Esophagus (tissue), 2 donors: ENCODE results near the gene COLEC11. TPM values are rescaled to one million over a fixed set of nuclear protein-coding genes. Genes with fewer than 3 reads are reported as not detected.

Source experiments
- H3K27ac ChIP-seq, 2 donors: one replicate each; pipeline ENCODE4 v1.5.1; 2013; ENCODE audit warnings: low read depth in 2 of 2, mild to moderate bottlenecking in 2 of 2, inconsistent platforms in 1 of 2, low read length in 1 of 2, moderate library complexity in 1 of 2
- H3K27me3 ChIP-seq, 2 donors: one replicate each; pipeline ENCODE4 v1.6.1; 2013; ENCODE audit warnings: low read length in 2 of 2, control low read depth in 1 of 2, mild to moderate bottlenecking in 1 of 2; ENCODE audit not compliant: insufficient read depth in 2 of 2, control insufficient read depth in 1 of 2
- H3K36me3 ChIP-seq, 2 donors: one replicate each; pipeline ENCODE4 v1.6.1; 2013; ENCODE audit warnings: low read length in 1 of 2; ENCODE audit not compliant: control insufficient read depth in 2 of 2, insufficient read depth in 2 of 2
- H3K4me1 ChIP-seq, 2 donors: one replicate each; pipeline ENCODE4 v1.6.1; 2013; ENCODE audit warnings: low read length in 1 of 2; ENCODE audit not compliant: control insufficient read depth in 2 of 2, insufficient read depth in 2 of 2
- H3K4me3 ChIP-seq, 2 donors: one replicate each; pipeline ENCODE4 v1.5.1; 2013; ENCODE audit warnings: low read length in 2 of 2, mild to moderate bottlenecking in 2 of 2, low read depth in 1 of 2, moderate library complexity in 1 of 2
- H3K9me3 ChIP-seq, 2 donors: one replicate each; pipeline ENCODE4 v1.6.1; 2013; ENCODE audit warnings: mild to moderate bottlenecking in 2 of 2, low read depth in 1 of 2, low read length in 1 of 2, moderate library complexity in 1 of 2; ENCODE audit not compliant: control insufficient read depth in 2 of 2, insufficient read depth in 1 of 2
- WGBS, 2 donors: extraction: QIAGEN DNeasy Blood & Tissue Kit; methylation state at CpG; one replicate each; pipeline ENCODE4 v1.1.7; 2013; 5-methylcytosine and 5-hydroxymethylcytosine counted together
- polyA plus RNA-seq, 2 donors: library from polyadenylated mRNA; stranded (reverse); fragments of 200-250 nt; gene quantifications; one replicate each; pipeline ENCODE4 v1.2.3, GENCODE V29; 2013
- donor health status: healthy with polysubstance abuse.
- donor health status: Bipolar disorder and iron deficiency.

COLEC11 gene
- polyA plus RNA-seq = 1 to 10 TPM in 1 of 2 donors, under 1 TPM in 1; 0.43 to 1.3 TPM

DNA sequence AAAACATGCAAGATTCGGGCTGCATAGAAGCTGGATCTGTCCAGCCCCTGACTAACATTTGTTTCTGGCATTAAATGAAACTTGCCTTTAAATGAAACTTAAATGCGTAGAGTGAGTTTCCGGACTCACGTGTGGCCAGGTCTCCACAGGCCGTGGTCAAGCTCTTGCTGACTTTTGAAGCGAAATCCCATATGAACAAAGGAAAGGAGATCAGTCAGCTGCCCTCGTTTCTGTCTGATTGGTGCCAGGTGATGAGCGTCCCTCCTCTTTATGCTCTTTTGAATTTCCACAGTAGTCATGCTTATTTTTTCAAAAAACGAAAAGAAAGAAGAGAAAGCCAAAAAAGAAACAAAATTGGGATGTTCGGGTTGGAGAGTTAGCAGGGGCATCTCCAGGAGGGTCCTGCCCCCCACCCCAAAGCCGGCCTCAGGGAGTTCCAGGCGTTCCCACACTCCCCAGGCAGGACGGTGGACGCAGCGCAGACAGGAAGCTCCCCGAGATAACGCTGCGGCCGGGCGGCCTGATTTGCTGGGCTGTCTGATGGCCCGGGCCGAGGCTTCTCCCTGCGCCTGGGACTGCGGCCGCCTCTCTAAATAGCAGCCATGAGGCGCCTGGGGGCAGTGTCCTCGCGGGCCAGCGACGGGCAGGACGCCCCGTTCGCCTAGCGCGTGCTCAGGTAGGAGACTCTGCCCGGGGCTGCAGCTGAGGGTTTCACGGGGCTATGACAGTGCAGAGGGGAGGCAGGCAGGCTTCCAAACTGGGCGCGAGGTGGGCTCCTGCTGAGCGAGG lies at the start of gene COLEC11:
TSS of gene COLEC11 (plus strand) at position 620 of the 789 bp plus-strand sequence. CDS start 9,229 bp downstream, outside the sequence.
- WGBS, 2 donors = 52 to 55% methylated on average over 36 to 40 of the region's 40 CpGs
- no peak within 1 kb of the TSS for H3K27ac ChIP-seq
- H3K9me3 ChIP-seq = no peaks in the 10 kb centered on the region
- no peak within 1 kb of the TSS for H3K4me3 ChIP-seq
- no peaks in the 10 kb centered on the region for H3K4me1 ChIP-seq
- H3K27me3 ChIP-seq = no peaks in the 10 kb centered on the region
- no peaks in the 10 kb centered on the region for H3K36me3 ChIP-seq

DNA sequence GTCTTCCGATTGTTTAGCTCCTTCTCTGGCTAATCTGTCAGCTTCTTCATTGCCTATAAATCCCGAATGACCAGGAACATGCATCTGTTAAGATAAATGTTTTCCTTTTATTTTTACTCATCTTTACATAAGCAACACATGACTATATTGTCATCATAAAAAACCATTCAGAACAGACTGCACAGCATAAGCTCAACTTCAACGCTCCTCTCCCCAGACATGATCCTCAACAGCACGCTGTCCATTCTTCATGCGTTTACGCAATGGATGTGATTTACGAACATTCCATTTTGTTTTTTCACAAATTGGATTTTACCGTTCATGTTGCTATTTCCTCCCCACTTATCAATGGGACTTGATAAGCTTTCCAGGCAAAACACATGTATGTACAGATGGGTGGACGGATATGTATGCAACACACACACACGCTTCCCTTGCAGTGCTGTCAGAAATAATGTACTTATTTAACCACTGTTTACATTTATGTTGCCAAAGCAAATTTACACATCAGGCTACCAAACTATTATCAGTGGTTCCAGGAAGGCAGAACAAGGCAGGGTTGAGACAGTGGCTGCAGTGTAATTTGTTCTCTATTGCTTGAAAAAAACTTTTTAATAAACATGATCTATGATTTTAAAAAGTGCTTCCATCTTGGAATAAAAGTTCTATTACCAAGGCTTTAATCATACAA lies 49.0 kb upstream of the COLEC11 start:
- Histone ChIP-seq H3K9me3 (no peaks in the 10 kb centered on the region), H3K27ac (no peak overlapping the region), H3K27me3 (no peaks in the 10 kb centered on the region), H3K4me1 (no peaks in the 10 kb centered on the region), H3K4me3 (no peak overlapping the region), H3K36me3 (peaks cover 13 to 29% of the 10 kb centered on the region in 2 donors)
- WGBS, 2 donors = 83 to 90% methylated on average over 10 of the region's 10 CpGs

DNA sequence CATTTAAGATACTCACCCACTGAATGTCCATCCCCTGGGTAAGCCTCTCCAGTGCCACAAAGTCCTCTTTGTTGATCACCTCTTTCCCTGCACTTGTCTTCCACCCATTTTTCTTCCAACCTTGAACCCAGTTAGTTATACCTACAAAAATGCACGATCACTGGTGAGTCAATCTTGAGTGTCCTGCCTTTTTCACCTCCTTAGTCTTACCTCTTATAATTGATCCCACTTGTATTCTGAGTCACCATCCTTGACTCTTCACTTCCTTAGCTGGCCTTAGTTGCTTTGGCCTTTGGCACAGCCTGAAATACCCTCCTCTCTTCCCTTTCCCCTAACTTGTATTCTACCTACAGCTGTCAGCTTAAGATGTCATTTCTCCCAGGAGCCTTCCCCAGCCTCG lies 47.0 kb upstream of the COLEC11 start:
- H3K4me3 ChIP-seq = no peak overlapping the region
- no peaks in the 10 kb centered on the region for H3K27me3 ChIP-seq
- peaks cover 20 to 29% of the 10 kb centered on the region in 2 donors for H3K36me3 ChIP-seq
- 90 to 93% methylated on average over 2 of the region's 2 CpGs for WGBS, 2 donors
- no peak overlapping the region for H3K27ac ChIP-seq
- H3K9me3 ChIP-seq = no peaks in the 10 kb centered on the region
- H3K4me1 ChIP-seq = no peaks in the 10 kb centered on the region

DNA sequence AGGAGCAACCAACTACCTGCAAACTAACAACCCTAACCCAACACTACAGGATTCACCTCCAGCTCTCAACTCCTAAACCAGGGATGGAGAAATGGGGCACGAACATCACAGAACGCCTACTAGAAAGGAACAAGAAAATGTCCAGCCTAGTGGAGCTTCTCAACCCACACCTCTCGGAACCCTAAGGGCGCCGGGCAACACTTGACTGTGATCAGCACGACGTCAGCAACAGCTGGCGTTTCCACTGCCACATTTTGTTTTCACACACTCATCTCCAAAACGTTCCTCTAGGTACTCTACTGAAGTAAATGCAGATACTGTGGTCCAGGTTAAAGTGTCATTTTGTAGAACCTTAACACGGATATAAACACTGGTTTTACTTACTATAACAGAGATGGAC lies 41.0 kb upstream of the COLEC11 start:
- Histone ChIP-seq H3K36me3 (peaks cover 16 to 20% of the 10 kb centered on the region in 2 donors), H3K9me3 (no peaks in the 10 kb centered on the region), H3K27me3 (no peaks in the 10 kb centered on the region), H3K4me1 (peaks cover 0 to 3% of the 10 kb centered on the region in 2 donors), H3K27ac (no peak overlapping the region), H3K4me3 (no peak overlapping the region)
- WGBS, 2 donors = 91% methylated on average over 10 of the region's 10 CpGs

DNA sequence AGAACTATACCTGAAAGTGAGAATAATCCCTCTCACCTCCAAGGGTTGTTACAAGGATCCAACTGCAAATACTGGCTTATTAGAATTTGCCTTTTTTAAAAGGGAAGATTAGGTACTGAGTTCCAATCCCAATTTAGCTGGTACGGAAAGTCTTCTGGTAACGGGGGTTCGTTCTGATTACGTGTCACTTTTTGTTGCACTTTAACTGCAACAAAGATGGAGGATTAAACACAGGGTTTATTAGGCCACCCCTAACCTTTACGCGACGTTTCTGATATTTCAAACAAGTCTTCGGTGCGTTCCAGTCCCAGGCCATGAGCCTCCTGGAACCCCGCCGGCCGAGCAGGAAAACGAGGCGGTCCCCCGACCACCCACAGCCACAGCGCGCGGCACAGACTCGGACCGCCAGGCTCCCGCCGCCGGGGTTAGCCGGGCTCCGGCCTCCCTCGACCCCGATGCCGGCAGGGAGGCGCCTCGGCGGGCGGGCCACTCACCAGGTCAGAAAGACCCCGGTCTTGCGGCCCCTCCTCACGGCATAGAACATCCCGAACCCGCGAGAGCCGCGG lies 37.2 kb upstream of the COLEC11 start:
- WGBS, 2 donors = 0% methylated on average over 40 of the region's 40 CpGs
- Histone ChIP-seq H3K36me3 (peaks cover 5 to 7% of the 10 kb centered on the region in 2 donors), H3K9me3 (no peaks in the 10 kb centered on the region)

DNA sequence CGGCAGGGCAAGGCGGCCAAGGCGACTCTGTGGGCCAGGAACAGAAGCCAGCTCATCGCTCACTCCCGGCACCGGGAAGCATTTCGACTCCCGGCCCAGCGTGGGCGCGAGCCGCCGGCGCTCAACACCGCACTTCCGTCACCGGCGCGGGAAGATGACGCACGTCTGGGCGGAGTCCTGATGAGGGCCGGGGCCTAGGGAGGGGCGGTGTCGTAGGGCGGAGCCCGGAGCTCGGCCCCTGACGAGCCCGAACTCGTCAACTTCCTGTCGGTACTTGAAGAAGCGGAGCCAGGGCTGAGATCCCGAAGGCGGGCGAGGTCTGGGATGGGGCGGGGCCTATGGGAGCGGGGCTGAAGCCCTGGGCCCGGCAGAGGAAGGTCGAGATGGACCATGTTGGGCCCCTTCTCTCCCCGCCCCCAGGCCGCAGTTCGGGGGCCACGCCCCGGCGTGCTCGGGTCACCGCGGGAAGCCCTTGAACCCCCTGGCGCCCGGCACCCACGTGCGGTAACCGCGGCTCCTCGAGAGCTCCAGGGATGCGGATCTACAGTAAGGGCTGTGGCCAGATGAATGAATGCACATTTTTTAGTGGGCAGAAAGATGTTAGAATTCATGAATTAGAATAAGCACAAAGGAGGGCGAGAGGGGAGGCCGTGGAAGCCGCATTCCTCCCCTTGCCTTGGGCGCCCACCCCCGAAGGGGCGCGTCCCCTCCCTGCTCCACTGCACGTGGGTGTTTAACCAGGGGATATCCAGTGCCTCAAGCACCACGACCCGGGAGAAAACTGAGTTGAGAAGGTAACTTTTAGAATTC lies 36.5 kb upstream of the COLEC11 start, which contains the start of gene RNASEH1:
TSS of gene RNASEH1 (minus strand) at position 129 of the 810 bp plus-strand sequence. CDS start at position 56, 73 bp downstream.
- H3K27me3 ChIP-seq = no peaks in the 10 kb centered on the region
- H3K27ac ChIP-seq = peak within 1 kb of the TSS; percentile 97 to 98
- H3K4me3 ChIP-seq = peak within 1 kb of the TSS; percentile 97 to 100
- peaks cover 5 to 7% of the 10 kb centered on the region in 2 donors for H3K36me3 ChIP-seq
- no peaks in the 10 kb centered on the region for H3K9me3 ChIP-seq
- 0 to 2% methylated on average over 63 to 67 of the region's 67 CpGs for WGBS, 2 donors
- peaks cover 2 to 3% of the 10 kb centered on the region in 2 donors for H3K4me1 ChIP-seq

More for the DNA sequence above, 37.2 kb upstream of the COLEC11 start:
- Histone ChIP-seq H3K27ac (peak overlapping the region; percentile 97 to 98), H3K27me3 (no peaks in the 10 kb centered on the region), H3K4me3 (peak overlapping the region; percentile 97 to 100), H3K4me1 (peaks cover 2 to 3% of the 10 kb centered on the region in 2 donors)

DNA sequence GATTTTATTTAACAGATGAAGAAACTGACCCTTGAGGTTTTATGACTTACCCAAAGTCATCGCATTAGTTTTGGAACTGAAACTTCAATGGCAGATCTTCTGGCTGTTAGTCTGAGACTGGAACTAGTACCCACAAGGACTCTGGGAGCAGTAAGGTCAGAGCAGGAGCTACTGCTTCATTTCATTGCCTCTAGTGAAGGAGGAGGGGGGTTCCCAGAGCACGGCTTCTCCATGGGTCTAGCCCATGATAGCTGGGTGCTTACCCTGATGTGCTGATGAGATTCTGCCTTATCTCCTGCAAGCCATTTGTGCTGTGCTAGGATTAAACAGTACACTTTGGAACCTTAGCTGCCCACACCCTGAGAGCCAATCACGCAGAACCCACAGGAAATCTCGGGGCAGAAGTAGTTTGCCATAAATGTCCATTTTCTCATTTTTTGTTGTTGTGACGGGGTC lies 31.4 kb upstream of the COLEC11 start:
- Histone ChIP-seq H3K4me3 (no peak overlapping the region), H3K4me1 (peaks cover 2 to 3% of the 10 kb centered on the region in 2 donors), H3K27ac (no peak overlapping the region), H3K27me3 (no peaks in the 10 kb centered on the region), H3K36me3 (no peaks in the 10 kb centered on the region), H3K9me3 (no peaks in the 10 kb centered on the region)
- 90 to 92% methylated on average over 5 of the region's 5 CpGs for WGBS, 2 donors

DNA sequence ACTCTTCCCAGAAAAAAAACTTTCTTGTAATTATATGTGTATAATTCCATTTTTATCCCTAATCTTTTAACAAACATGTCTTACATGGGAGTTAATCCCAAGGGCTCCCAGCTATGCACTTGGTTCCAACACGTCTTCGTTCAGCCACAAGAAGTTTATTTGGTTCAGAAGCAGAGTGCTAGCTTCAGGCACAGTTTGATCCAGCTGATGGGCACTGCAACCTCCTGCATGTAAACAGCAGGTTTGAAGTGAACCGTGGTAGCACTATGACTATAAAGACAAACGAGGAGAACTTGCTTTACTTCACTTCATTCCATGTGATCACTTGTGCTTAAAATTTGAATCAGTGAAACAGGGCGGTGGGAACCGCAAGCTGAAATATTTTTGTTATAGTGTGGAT lies 29.8 kb upstream of the COLEC11 start:
- H3K9me3 ChIP-seq = no peaks in the 10 kb centered on the region
- 50 to 71% methylated on average over 6 of the region's 6 CpGs for WGBS, 2 donors
- no peak overlapping the region for H3K27ac ChIP-seq
- H3K27me3 ChIP-seq = no peaks in the 10 kb centered on the region
- H3K36me3 ChIP-seq = no peaks in the 10 kb centered on the region
- H3K4me3 ChIP-seq = no peak overlapping the region
- no peaks in the 10 kb centered on the region for H3K4me1 ChIP-seq

DNA sequence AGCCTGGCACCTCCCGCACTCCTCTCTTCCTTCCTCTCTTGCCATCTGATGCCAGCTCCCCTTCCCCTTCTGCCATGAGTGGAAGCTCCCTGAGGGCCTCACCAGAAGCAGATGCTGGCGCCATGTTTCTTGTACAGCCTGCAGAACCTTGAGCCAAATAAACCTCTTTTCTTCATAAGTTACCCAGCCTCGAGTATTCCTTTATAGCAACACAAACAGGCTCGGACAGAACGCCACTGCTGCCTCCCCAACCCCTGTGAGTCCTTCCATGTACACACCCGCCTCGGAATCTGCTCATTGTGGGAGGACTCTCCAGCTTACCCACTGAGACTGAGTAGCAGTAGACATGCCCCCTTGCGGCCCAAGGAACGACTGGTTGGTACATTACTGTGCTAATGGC lies 28.1 kb upstream of the COLEC11 start:
- no peak overlapping the region for H3K27ac ChIP-seq
- H3K27me3 ChIP-seq = no peaks in the 10 kb centered on the region
- H3K4me3 ChIP-seq = no peak overlapping the region
- WGBS, 2 donors = 95 to 96% methylated on average over 9 of the region's 9 CpGs
- no peaks in the 10 kb centered on the region for H3K36me3 ChIP-seq
- no peaks in the 10 kb centered on the region for H3K4me1 ChIP-seq
- no peaks in the 10 kb centered on the region for H3K9me3 ChIP-seq
